ENCODE results near the gene SPOP. TPM values are rescaled to one million over a fixed set of nuclear protein-coding genes. Genes with fewer than 3 reads are reported as not detected.

SPOP gene
- total and polyA plus RNA-seq, 8 donors, result 14.2 to 42.3 (median 30.8) TPM

GRCh38 chr17:49664706-49665211 is 13.1 kb downstream of the SPOP start:
- FAIRE-seq, result no peak
- 79 to 80% methylated on average over 3 of the region's 3 CpGs for WGBS, 2 donors
- Histone ChIP-seq H3K9me3 (no peaks in the 10 kb centered on the region), H3K4me3 (no peak overlapping the region), H3K27ac (no peak overlapping the region), H3K36me3 (no peaks in the 10 kb centered on the region), H3K4me1 (peaks cover 0 to 7% (median 6%) of the 10 kb centered on the region in 3 donors), H3K27me3 (no peaks in the 10 kb centered on the region)
- TF ChIP-seq CTCF (IDR thresholded peaks at IDR 0.05), result no peak
- ATAC-seq, result no peak
- intact Hi-C loops (cut with DNase I), result no loop called here
- DNase-seq, result no peak

- Histone ChIP-seq H3K27ac (no peak overlapping the region), H3K36me3 (no peaks in the 10 kb centered on the region), H3K27me3 (no peaks in the 10 kb centered on the region), H3K9me3 (no peaks in the 10 kb centered on the region), H3K4me1 (peaks cover 0 to 13% (median 7%) of the 10 kb centered on the region in 3 donors), H3K4me3 (no peak overlapping the region)
- 92 to 97% methylated on average over 3 of the region's 3 CpGs for WGBS, 2 donors
- ATAC-seq, result no peak
- no peak for DNase-seq
- TF ChIP-seq CTCF (IDR thresholded peaks at IDR 0.05), result no peak
- FAIRE-seq, result no peak
- intact Hi-C loops (cut with DNase I), result no loop called here
These were observed 18.1 kb downstream of the SPOP start for GRCh38 chr17:49659661-49660382.

GRCh38 chr17:49656247-49656646 is 21.6 kb downstream of the SPOP start:
- no peak for TF ChIP-seq CTCF (IDR thresholded peaks at IDR 0.05)
- ATAC-seq, result no peak
- intact Hi-C loops (cut with DNase I), result no loop called here

GRCh38 chr17:49647256-49647585 is 30.7 kb downstream of the SPOP start:
- no peak for TF ChIP-seq CTCF (IDR thresholded peaks at IDR 0.05)
- Histone ChIP-seq H3K9me3 (no peaks in the 10 kb centered on the region), H3K4me3 (no peak overlapping the region), H3K36me3 (no peaks in the 10 kb centered on the region), H3K27me3 (no peaks in the 10 kb centered on the region), H3K27ac (no peak overlapping the region), H3K4me1 (peaks cover 0 to 5% (median 5%) of the 10 kb centered on the region in 3 donors)
- FAIRE-seq (no peak), ATAC-seq (no peak), DNase-seq (no peak)
- 95% methylated on average over 8 of the region's 8 CpGs for WGBS, 2 donors
- intact Hi-C loops (cut with DNase I), result no loop called here

More at GRCh38 chr17:49656247-49656646, 21.6 kb downstream of the SPOP start:
- Histone ChIP-seq H3K27ac (no peak overlapping the region), H3K27me3 (no peaks in the 10 kb centered on the region), H3K4me3 (no peak overlapping the region), H3K9me3 (no peaks in the 10 kb centered on the region), H3K36me3 (no peaks in the 10 kb centered on the region), H3K4me1 (peaks cover 0 to 12% (median 0%) of the 10 kb centered on the region in 3 donors)
- DNase-seq (no peak), FAIRE-seq (no peak)
- WGBS, 2 donors, result 89 to 100% methylated on average over 1 of the region's 1 CpG
